Measurements from ENCODE around the gene CHSY1.

Gene CHSY1

GRCh38 chr15:101151288-101151687 lies 100.6 kb downstream of the CHSY1 start:
- DNase-seq (ENCODE audit: low read depth in 1 of 2, low spot score in 1 of 2), result no peak
- in situ Hi-C loops (cut with HindIII; ENCODE audit: low pct_unique_long_range_greater_than_20kb, low sequenced_read_pairs), result no loop called here
- no peak for TF ChIP-seq JUND (IDR thresholded peaks at IDR 0.05; ENCODE audit: low read depth)

GRCh38 chr15:101150723-101151040 lies 101.2 kb downstream of the CHSY1 start:
- TF ChIP-seq JUND (IDR thresholded peaks at IDR 0.05; ENCODE audit: low read depth), result no peak
- in situ Hi-C loops (cut with HindIII; ENCODE audit: low pct_unique_long_range_greater_than_20kb, low sequenced_read_pairs), result no loop called here
- no peak for DNase-seq (ENCODE audit: low read depth in 1 of 2, low spot score in 1 of 2)

- no peak for TF ChIP-seq JUND (IDR thresholded peaks at IDR 0.05; ENCODE audit: low read depth)
- no peak for DNase-seq (ENCODE audit: low read depth in 1 of 2, low spot score in 1 of 2)
- in situ Hi-C loops (cut with HindIII; ENCODE audit: low pct_unique_long_range_greater_than_20kb, low sequenced_read_pairs), result no loop called here
Measured at GRCh38 chr15:101149864-101150722, 101.8 kb downstream of the CHSY1 start.

GRCh38 chr15:101148881-101149664 lies 102.8 kb downstream of the CHSY1 start:
- TF ChIP-seq JUND (IDR thresholded peaks at IDR 0.05; ENCODE audit: low read depth), result no peak
- in situ Hi-C loops (cut with HindIII; ENCODE audit: low pct_unique_long_range_greater_than_20kb, low sequenced_read_pairs), result no loop called here
- DNase-seq (ENCODE audit: low read depth in 1 of 2, low spot score in 1 of 2), result no peak

GRCh38 chr15:101148166-101148880 lies 103.5 kb downstream of the CHSY1 start:
- in situ Hi-C loops (cut with HindIII; ENCODE audit: low pct_unique_long_range_greater_than_20kb, low sequenced_read_pairs), result no loop called here
- TF ChIP-seq JUND (IDR thresholded peaks at IDR 0.05; ENCODE audit: low read depth), result no peak
- no peak for DNase-seq (ENCODE audit: low read depth in 1 of 2, low spot score in 1 of 2)

GRCh38 chr15:101147181-101147580 lies 104.7 kb downstream of the CHSY1 start:
- no peak for DNase-seq (ENCODE audit: low read depth in 1 of 2, low spot score in 1 of 2)
- in situ Hi-C loops (cut with HindIII; ENCODE audit: low pct_unique_long_range_greater_than_20kb, low sequenced_read_pairs), result no loop called here
- TF ChIP-seq JUND (IDR thresholded peaks at IDR 0.05; ENCODE audit: low read depth), result no peak

GRCh38 chr15:101146118-101146702 lies 105.6 kb downstream of the CHSY1 start:
- DNase-seq (ENCODE audit: low read depth in 1 of 2, low spot score in 1 of 2), result no peak
- in situ Hi-C loops (cut with HindIII; ENCODE audit: low pct_unique_long_range_greater_than_20kb, low sequenced_read_pairs), result no loop called here
- TF ChIP-seq JUND (IDR thresholded peaks at IDR 0.05; ENCODE audit: low read depth), result no peak

- in situ Hi-C loops (cut with HindIII; ENCODE audit: low pct_unique_long_range_greater_than_20kb, low sequenced_read_pairs), result no loop called here
- DNase-seq (ENCODE audit: low read depth in 1 of 2, low spot score in 1 of 2), result no peak
- TF ChIP-seq JUND (IDR thresholded peaks at IDR 0.05; ENCODE audit: low read depth), result no peak
Measured at GRCh38 chr15:101145362-101145761, 106.5 kb downstream of the CHSY1 start.

- DNase-seq (ENCODE audit: low read depth in 1 of 2, low spot score in 1 of 2), result no peak
- in situ Hi-C loops (cut with HindIII; ENCODE audit: low pct_unique_long_range_greater_than_20kb, low sequenced_read_pairs), result no loop called here
- no peak for TF ChIP-seq JUND (IDR thresholded peaks at IDR 0.05; ENCODE audit: low read depth)
Measured at GRCh38 chr15:101143321-101143720, 108.5 kb downstream of the CHSY1 start.

- in situ Hi-C loops (cut with HindIII; ENCODE audit: low pct_unique_long_range_greater_than_20kb, low sequenced_read_pairs), result no loop called here
- no peak for DNase-seq (ENCODE audit: low read depth in 1 of 2, low spot score in 1 of 2)
- TF ChIP-seq JUND (IDR thresholded peaks at IDR 0.05; ENCODE audit: low read depth), result no peak
Measured at GRCh38 chr15:101142711-101143110, 109.1 kb downstream of the CHSY1 start.

GRCh38 chr15:101141926-101142527 lies 109.8 kb downstream of the CHSY1 start:
- TF ChIP-seq JUND (IDR thresholded peaks at IDR 0.05; ENCODE audit: low read depth), result no peak
- no peak for DNase-seq (ENCODE audit: low read depth in 1 of 2, low spot score in 1 of 2)
- in situ Hi-C loops (cut with HindIII; ENCODE audit: low pct_unique_long_range_greater_than_20kb, low sequenced_read_pairs), result no loop called here

- no peak for DNase-seq (ENCODE audit: low read depth in 1 of 2, low spot score in 1 of 2)
- in situ Hi-C loops (cut with HindIII; ENCODE audit: low pct_unique_long_range_greater_than_20kb, low sequenced_read_pairs), result no loop called here
- no peak for TF ChIP-seq JUND (IDR thresholded peaks at IDR 0.05; ENCODE audit: low read depth)
Measured at GRCh38 chr15:101140697-101141065, 111.2 kb downstream of the CHSY1 start.

Measured in T47D (cell line).